SK-N-SH (cell line): ENCODE measurements around the gene TNFAIP1. TPM values are rescaled to one million over a fixed set of nuclear protein-coding genes. Genes with fewer than 3 reads are reported as not detected.

Experiments used
- CTCF ChIA-PET: fragments of 300-600, 350-600 bp; formaldehyde crosslinking; extraction: SDS; loops from one replicate; lab custom pipeline; 2021; lab: Yijun Ruan, JAX
- POLR2A ChIA-PET: fragments of 350-600 bp; sonication (Branson Sonifier 250); formaldehyde crosslinking; extraction: SDS; loops from one replicate; lab custom pipeline; 2020; ENCODE audit warnings: antibody characterized with exemption, inconsistent platforms; lab: Yijun Ruan, JAX
- DNase-seq: peaks from one replicate; pipeline ENCODE4 v3.0.0; 2012
- H2AFZ ChIP-seq: fragments of 200-600 bp; sonication (generic); 2 replicates; pipeline ENCODE4 v1.8.1; 2016; ENCODE audit warnings: antibody characterized with exemption, mild to moderate bottlenecking, low read depth
- H3F3A ChIP-seq: fragments of 200-600 bp; sonication (generic); replicated peaks from 2 replicates; pipeline ENCODE3; 2016; ENCODE audit warnings: antibody characterized with exemption, mild to moderate bottlenecking; ENCODE audit not compliant: insufficient read depth
- H3K27ac ChIP-seq, 2 experiments: fragments of 200-500 bp in 1 of 2; fragments of 200-600 bp in 1 of 2; sonication (Bioruptor generic) in 1 of 2; sonication (generic), shearing (Covaris generic) in 1 of 2; 2 replicates each; pipeline versions ENCODE4 v1.5.1 to v1.6.1; 2014 to 2016; ENCODE audit warnings: low read depth in 2 of 2, inconsistent platforms in 1 of 2, low read length in 1 of 2, mild to moderate bottlenecking in 1 of 2, mixed read lengths in 1 of 2
- H3K27me3 ChIP-seq: fragments of 200-600 bp; sonication (generic), shearing (Covaris generic); 2 replicates; pipeline ENCODE4 v1.6.1; 2016; ENCODE audit warnings: mixed run types; ENCODE audit not compliant: insufficient read depth
- H3K36me3 ChIP-seq, 2 experiments: fragments of 200-500 bp in 1 of 2; fragments of 200-600 bp in 1 of 2; sonication (Bioruptor generic) in 1 of 2; sonication (generic) in 1 of 2; replicated peaks in 1 of 2; 2 replicates each; pipeline versions ENCODE3 to v1.5.1; 2014 to 2016; ENCODE audit warnings: low read length in 1 of 2, mild to moderate bottlenecking in 1 of 2; ENCODE audit not compliant: insufficient read depth in 2 of 2, control insufficient read depth in 1 of 2
- H3K4me1 ChIP-seq, 2 experiments: fragments of 200-500 bp in 1 of 2; fragments of 200-600 bp in 1 of 2; sonication (Bioruptor generic) in 1 of 2; sonication (generic), shearing (Covaris generic) in 1 of 2; 2 replicates each; pipeline versions ENCODE4 v1.5.1 to v1.6.1; 2014 to 2016; ENCODE audit warnings: low read depth in 1 of 2, low read length in 1 of 2, mixed run types in 1 of 2; ENCODE audit not compliant: insufficient read depth in 2 of 2, control insufficient read depth in 1 of 2
- H3K4me2 ChIP-seq: fragments of 200-600 bp; sonication (generic), shearing (Covaris generic); 2 replicates; pipeline ENCODE4 v1.6.1; 2017; ENCODE audit warnings: mixed run types
- H3K4me3 ChIP-seq, 2 experiments: fragments of 200-500 bp in 1 of 2; fragments of 200-600 bp in 1 of 2; sonication (Bioruptor generic) in 1 of 2; sonication (generic), shearing (Covaris generic) in 1 of 2; 2 replicates each; pipeline versions ENCODE4 v1.5.1 to v1.8.1; 2014 to 2016; ENCODE audit warnings: low read depth in 2 of 2, inconsistent platforms in 1 of 2, low read length in 1 of 2, mild to moderate bottlenecking in 1 of 2, mixed read lengths in 1 of 2, moderate library complexity in 1 of 2
- H3K79me2 ChIP-seq: fragments of 200-600 bp; sonication (generic); 2 replicates; pipeline ENCODE4 v1.8.1; 2017; ENCODE audit warnings: mild to moderate bottlenecking; ENCODE audit not compliant: insufficient read depth
- H3K9ac ChIP-seq: fragments of 200-600 bp; sonication (generic); 2 replicates; pipeline ENCODE4 v1.6.1; 2017; ENCODE audit warnings: mixed run types
- H3K9me2 ChIP-seq: fragments of 200-600 bp; sonication (generic); 2 replicates; pipeline ENCODE4 v1.6.1; 2017; ENCODE audit warnings: mixed run types
- H3K9me3 ChIP-seq: fragments of 200-600 bp; sonication (generic); 2 replicates; pipeline ENCODE4 v1.6.1; 2017; ENCODE audit warnings: mixed run types, mild to moderate bottlenecking, moderate library complexity
- H4K20me1 ChIP-seq: fragments of 200-600 bp; sonication (generic); 2 replicates; pipeline ENCODE4 v1.6.1; 2017; ENCODE audit warnings: mild to moderate bottlenecking, mixed run types; ENCODE audit not compliant: insufficient read depth
- ELF1 ChIP-seq: IDR thresholded peaks from 2 replicates; pipeline ENCODE4 v1.4.0; 2012
- EP300 ChIP-seq, 2 experiments: IDR thresholded peaks; 2 replicates each; pipeline versions ENCODE4 v1.4.0 to v1.6.1; 2012; ENCODE audit warnings: borderline replicate concordance in 1 of 2, low read depth in 1 of 2, low read length in 1 of 2
- FOSL2 ChIP-seq: IDR thresholded peaks from 2 replicates; pipeline ENCODE4 v1.4.0; 2012; ENCODE audit warnings: low read depth, mild to moderate bottlenecking, moderate library complexity, borderline replicate concordance
- FOXM1 ChIP-seq: IDR thresholded peaks from 2 replicates; pipeline ENCODE4 v1.4.0; 2012; ENCODE audit warnings: low read depth, mild to moderate bottlenecking
- GABPA ChIP-seq: IDR thresholded peaks from 2 replicates; pipeline ENCODE4 v1.4.0; 2012; ENCODE audit warnings: low read depth, mild to moderate bottlenecking
- GATA2 ChIP-seq: sonication (generic); formaldehyde crosslinking; IDR thresholded peaks from 2 replicates; pipeline ENCODE4 v1.5.0; 2020; ENCODE audit warnings: mild to moderate bottlenecking, missing genetic modification reagents
- JUND ChIP-seq: IDR thresholded peaks from 2 replicates; pipeline ENCODE4 v1.4.0; 2012
- MAX ChIP-seq: IDR thresholded peaks from 2 replicates; pipeline ENCODE4 v1.4.0; 2012; ENCODE audit warnings: low read depth
- MXI1 ChIP-seq: IDR thresholded peaks from 2 replicates; pipeline ENCODE4 v1.6.1; 2012; ENCODE audit warnings: mild to moderate bottlenecking, low read depth, low read length, improper control_type of control experiment
- RCOR1 ChIP-seq: fragments of 150-350 bp; IDR thresholded peaks from 2 replicates; pipeline ENCODE4 v1.6.1; 2017; ENCODE audit warnings: antibody characterized with exemption, low read length
- REST ChIP-seq: IDR thresholded peaks from 2 replicates; pipeline ENCODE4 v1.6.1; 2012; ENCODE audit warnings: mild to moderate bottlenecking, low read depth, low read length, moderate library complexity
- RFX5 ChIP-seq: IDR thresholded peaks from 2 replicates; pipeline ENCODE4 v1.6.1; 2012; ENCODE audit warnings: mild to moderate bottlenecking, improper control_type of control experiment, low read length
- RXRA ChIP-seq: IDR thresholded peaks from 2 replicates; pipeline ENCODE4 v1.4.0; 2012; ENCODE audit warnings: low read depth, mild to moderate bottlenecking, borderline replicate concordance
- TCF12 ChIP-seq: IDR thresholded peaks from 2 replicates; pipeline ENCODE4 v1.4.0; 2012
- TEAD4 ChIP-seq: IDR thresholded peaks from 2 replicates; pipeline ENCODE4 v1.4.0; 2012; ENCODE audit warnings: mild to moderate bottlenecking, borderline replicate concordance; ENCODE audit not compliant: insufficient read depth
- WGBS: methylation state at CpG from one replicate; pipeline ENCODE4 v1.1.6; 2017; ENCODE audit warnings: low lambda C conversion rate; 5-methylcytosine and 5-hydroxymethylcytosine counted together
- polyA plus RNA-seq, 3 experiments: library from polyadenylated mRNA; depleted of rRNA; stranded (reverse); fragments of >200 nt; gene quantifications; 2 replicates each; pipeline ENCODE4 v1.2.3, GENCODE V29; 2012

TNFAIP1 gene
- polyA plus RNA-seq, 1 of the 3 experiments (the other 2 are of a cell fraction) = 52.0 TPM

GRCh38 chr17:28345419-28346198, 10.0 kb downstream of the TNFAIP1 start:
- CTCF ChIA-PET = interaction anchor here (0.8 to 2.0 kb wide), 5 partner anchors 8 to 117 kb away, joined by 3 to 8 read pairs (median 3); partner anchors contain the start of genes IFT20, POLDIP2 and TNFAIP1
- H3K4me3 ChIP-seq = no peak overlapping the region
- 83% methylated on average over 10 of the region's 13 CpGs for WGBS
- no peaks in the 10 kb centered on the region for H4K20me1 ChIP-seq
- no peaks in the 10 kb centered on the region for H3K9me3 ChIP-seq
- H3K9ac ChIP-seq = no peak overlapping the region
- H3K27me3 ChIP-seq = no peaks in the 10 kb centered on the region
- no peak for DNase-seq
- H3K36me3 ChIP-seq = peaks cover 62 to 81% of the 10 kb centered on the region in 2 experiments
- TF ChIP-seq FOSL2 (no peak), TEAD4 (no peak), MXI1 (no peak), GABPA (no peak), MAX (no peak), JUND (no peak), FOXM1 (no peak), ELF1 (no peak), EP300 (IDR thresholded peaks at IDR 0.05; ENCODE audit: borderline replicate concordance in 1 of 2, low read depth in 1 of 2, low read length in 1 of 2) (no peak), RXRA (no peak), RFX5 (no peak), REST (no peak), RCOR1 (no peak), GATA2 (CRISPR knock-in tag) (no peak), TCF12 (no peak)
- H2AFZ ChIP-seq = no peak overlapping the region
- no peaks in the 10 kb centered on the region for H3K9me2 ChIP-seq
- H3K4me1 ChIP-seq = peaks cover 9 to 23% of the 10 kb centered on the region in 2 experiments
- POLR2A ChIA-PET = interaction anchor here (0.6 to 2.3 kb wide), 3 partner anchors 10 to 72 kb away, joined by 3 to 14 read pairs (median 3); partner anchors contain the start of genes IFT20, POLDIP2 and TNFAIP1
- peak overlapping the region; percentile 80 to 83 for H3K27ac ChIP-seq
- H3F3A ChIP-seq = peaks cover 43% of the 10 kb centered on the region
- H3K4me2 ChIP-seq = peak overlapping the region; percentile 53; the same call in 1 of the 2 replicates
- H3K79me2 ChIP-seq = peaks cover 14% of the 10 kb centered on the region; the same call in 1 of the 2 replicates
